HG02885 (cell line): ENCODE data around the gene HPCAL1.

Source experiments
- ATAC-seq: cut with Tn5 transposase; IDR thresholded peaks from one replicate; pipeline ENCODE4 v1.9.1; 2021; ENCODE audit warnings: mild to moderate bottlenecking; ENCODE audit not compliant: unreplicated experiment, poor library complexity

Gene HPCAL1

GRCh38 chr2:10398496-10398895 is 95.8 kb downstream of the HPCAL1 start:
- no peak for ATAC-seq

- no peak for ATAC-seq
Observed at GRCh38 chr2:10399358-10399757, 96.7 kb downstream of the HPCAL1 start.

- no peak for ATAC-seq
Observed at GRCh38 chr2:10400002-10400401, 97.3 kb downstream of the HPCAL1 start.

- no peak for ATAC-seq
Observed at GRCh38 chr2:10400568-10400977, 97.9 kb downstream of the HPCAL1 start.

- ATAC-seq = no peak
Observed at GRCh38 chr2:10400978-10401951, 98.6 kb downstream of the HPCAL1 start.

GRCh38 chr2:10402062-10402585 is 99.4 kb downstream of the HPCAL1 start:
- no peak for ATAC-seq

- no peak for ATAC-seq
Observed at GRCh38 chr2:10402653-10403215, 100.0 kb downstream of the HPCAL1 start.

- ATAC-seq = no peak
Observed at GRCh38 chr2:10404324-10405143, 101.8 kb downstream of the HPCAL1 start.

- no peak for ATAC-seq
Observed at GRCh38 chr2:10405448-10405847, 102.7 kb downstream of the HPCAL1 start.

GRCh38 chr2:10406016-10406415 is 103.3 kb downstream of the HPCAL1 start:
- ATAC-seq = no peak

GRCh38 chr2:10406491-10407188 is 103.9 kb downstream of the HPCAL1 start:
- no peak for ATAC-seq

- no peak for ATAC-seq
Observed at GRCh38 chr2:10407432-10407831, 104.7 kb downstream of the HPCAL1 start.

GRCh38 chr2:10407841-10408648 is 105.3 kb downstream of the HPCAL1 start:
- ATAC-seq = peak; percentile 52

- peak; percentile 63 for ATAC-seq
Observed at GRCh38 chr2:10408649-10409579, 106.2 kb downstream of the HPCAL1 start.

GRCh38 chr2:10410001-10410822 is 107.5 kb downstream of the HPCAL1 start:
- ATAC-seq = peak; percentile 55

- ATAC-seq = no peak
Observed at GRCh38 chr2:10410823-10411437, 108.2 kb downstream of the HPCAL1 start.

GRCh38 chr2:10411557-10411956 is 108.9 kb downstream of the HPCAL1 start:
- no peak for ATAC-seq
